OCI-LY1 (cell line): ENCODE data around the gene USP5.

Experiments
- CTCF ChIP-seq: fragments of 200-600 bp; sonication (generic), shearing (Covaris generic); IDR thresholded peaks from 2 replicates; pipeline ENCODE4 v1.5.1; 2017; ENCODE audit warnings: mild to moderate bottlenecking, antibody characterized with exemption, low read length, moderate library complexity, mixed read lengths
- EZH2 ChIP-seq: fragments of 200-600 bp; sonication (generic), shearing (Covaris generic); IDR thresholded peaks from 2 replicates; pipeline ENCODE4 v1.8.0; 2017; ENCODE audit warnings: borderline replicate concordance, mixed run types, mild to moderate bottlenecking, antibody characterized with exemption, low read length, moderate library complexity, mixed read lengths

GRCh38 chr12:6905414-6906040 is 53.6 kb downstream of the USP5 start:
- TF ChIP-seq CTCF (no peak), EZH2 (no peak)
